ENCODE measurements around the gene OSBPL5.

OSBPL5 gene

GRCh38 chr11:3156661-3157311 lies 8.3 kb downstream of the OSBPL5 start:
- peak overlapping the region; percentile 6; the same call in 1 of the 2 replicates for H3K27ac ChIP-seq
- ChIA-PET CTCF (interaction anchor here (0.6 kb wide), 1 partner anchor 122 kb away, joined by 4 read pairs; no protein-coding TSS in a partner anchor), POLR2A (ENCODE audit: low non-redundant PET) (no interaction called here)
- DNase-seq (ENCODE audit: low spot score): no peak
- no peak for TF ChIP-seq CTCF (conservative IDR thresholded peaks at IDR 0.05; ENCODE audit: low read depth)

DNA sequence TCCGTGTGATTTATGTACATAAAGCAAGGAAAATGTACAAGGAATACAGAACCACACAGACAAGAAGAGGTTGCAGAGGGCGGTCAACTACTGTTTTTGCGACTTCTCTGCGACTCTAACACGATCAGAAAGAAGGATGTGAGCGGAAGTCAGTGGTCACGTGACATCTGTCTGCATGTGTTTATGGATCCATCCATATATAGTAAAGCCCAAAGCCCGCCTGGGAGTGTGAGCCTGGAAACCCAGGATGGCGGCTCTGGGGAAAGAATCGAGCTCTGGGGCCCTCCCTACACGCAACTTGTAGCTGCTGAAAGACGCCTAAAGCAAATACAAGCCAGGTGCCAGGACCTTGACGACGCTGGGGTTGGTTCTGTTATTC lies 8.8 kb downstream of the OSBPL5 start:
- DNase-seq (ENCODE audit: low spot score): no peak
- ChIA-PET POLR2A (ENCODE audit: low non-redundant PET) (no interaction called here), CTCF (interaction anchor here (0.6 kb wide), 1 partner anchor 121 kb away, joined by 4 read pairs; no protein-coding TSS in a partner anchor)
- H3K27ac ChIP-seq: no peak overlapping the region
- no peak for TF ChIP-seq CTCF (conservative IDR thresholded peaks at IDR 0.05; ENCODE audit: low read depth)

DNA sequence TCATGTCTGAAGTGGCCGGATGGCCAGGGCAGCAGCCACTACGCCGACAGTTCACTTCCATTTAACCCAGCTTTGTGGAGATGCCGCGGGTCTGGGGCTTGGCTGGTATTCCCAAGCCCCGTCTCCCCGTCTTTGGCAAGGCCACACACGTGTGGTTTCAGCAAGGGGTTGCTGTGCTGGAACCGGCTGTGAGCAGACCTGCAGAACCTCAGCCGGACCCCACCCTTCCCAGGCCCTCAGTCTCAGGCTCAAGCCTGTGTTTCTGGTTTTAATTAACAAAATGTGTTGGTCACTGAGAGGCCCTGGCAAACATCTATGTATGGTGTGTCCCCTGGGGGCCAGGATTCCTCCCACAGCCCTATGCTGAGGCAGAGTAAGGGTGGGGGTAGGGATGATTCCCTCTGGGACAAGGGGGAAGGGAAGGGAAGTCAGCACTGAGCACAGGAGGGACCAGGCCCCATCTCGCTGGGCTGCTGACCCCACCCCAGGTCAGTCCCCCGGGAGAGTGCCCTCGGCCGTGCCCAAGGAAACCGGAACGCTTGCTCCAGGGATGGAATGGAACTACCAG lies 9.3 kb downstream of the OSBPL5 start:
- POLR2A ChIA-PET (ENCODE audit: low non-redundant PET): interaction anchor here (0.6 kb wide), 1 partner anchor 74 kb away, joined by 5 read pairs; no protein-coding TSS in a partner anchor
- CTCF ChIA-PET: interaction anchor here (0.6 kb wide), 1 partner anchor 97 kb away, joined by 3 read pairs; no protein-coding TSS in a partner anchor
- no peak for TF ChIP-seq CTCF (conservative IDR thresholded peaks at IDR 0.05; ENCODE audit: low read depth)
- 0 out of 2 replicates have a peak overlapping the region, but pooled peaks have one; percentile 12 for H3K27ac ChIP-seq
- DNase-seq (ENCODE audit: low spot score): no peak

- POLR2A ChIA-PET (ENCODE audit: low non-redundant PET): interaction anchor here (0.6 kb wide), 1 partner anchor 75 kb away, joined by 5 read pairs; no protein-coding TSS in a partner anchor
- H3K27ac ChIP-seq: peak overlapping the region; percentile 25; the same call in 1 of the 2 replicates
- no peak for DNase-seq (ENCODE audit: low spot score)
- TF ChIP-seq CTCF (conservative IDR thresholded peaks at IDR 0.05; ENCODE audit: low read depth): no peak
- CTCF ChIA-PET: interaction anchor here (0.6 kb wide), 1 partner anchor 96 kb away, joined by 3 read pairs; no protein-coding TSS in a partner anchor
Observed at GRCh38 chr11:3155216-3155615, 9.9 kb downstream of the OSBPL5 start.

- ChIA-PET CTCF (interaction anchor here (0.6 to 0.7 kb wide), 2 partner anchors 11 to 186 kb away, joined by 4 read pairs; partner anchors contain the start of gene OSBPL5), POLR2A (ENCODE audit: low non-redundant PET) (no interaction called here)
- TF ChIP-seq CTCF (conservative IDR thresholded peaks at IDR 0.05; ENCODE audit: low read depth): no peak
- DNase-seq (ENCODE audit: low spot score): no peak
- H3K27ac ChIP-seq: no peak overlapping the region
Observed at GRCh38 chr11:3154001-3154599, 11.0 kb downstream of the OSBPL5 start.

GRCh38 chr11:3153291-3153861 lies 11.7 kb downstream of the OSBPL5 start:
- no peak for DNase-seq (ENCODE audit: low spot score)
- H3K27ac ChIP-seq: no peak overlapping the region
- TF ChIP-seq CTCF (conservative IDR thresholded peaks at IDR 0.05; ENCODE audit: low read depth): no peak
- POLR2A ChIA-PET (ENCODE audit: low non-redundant PET): no interaction called here
- CTCF ChIA-PET: interaction anchor here (0.6 to 0.7 kb wide), 2 partner anchors 11 to 187 kb away, joined by 4 read pairs; partner anchors contain the start of gene OSBPL5

All from RWPE1 (cell line).